GDM1 (cell line): ENCODE results near the gene PKDREJ.
"Not testable (repeated sequence)": the region's sequence is repeated elsewhere in the genome, so short reads cannot be mapped to it uniquely, and the experiment has no call there.

Experiments
- DNase-seq: peaks from one replicate; lab custom pipeline; 2025; lab: John Stamatoyannopoulos, UW

The PKDREJ gene

DNA sequence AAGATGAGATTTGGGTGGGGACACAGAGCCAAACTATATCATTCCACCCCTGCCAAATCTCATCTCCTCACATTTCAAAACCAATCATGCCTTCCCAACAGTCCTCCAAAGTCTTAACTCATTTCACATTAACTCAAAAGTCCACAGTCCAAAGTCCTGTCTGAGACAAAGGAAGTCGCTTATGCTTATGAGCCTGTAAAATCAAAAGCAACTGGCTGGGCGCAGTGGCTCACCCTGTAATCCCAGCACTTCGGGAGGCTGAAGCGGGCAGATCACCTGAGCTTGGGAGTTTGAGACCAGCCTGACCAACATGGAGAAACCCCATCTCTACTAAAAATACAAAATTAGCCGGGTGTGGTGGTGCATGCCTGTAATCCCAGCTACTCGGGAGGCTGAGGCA, 1.4 kb upstream of the PKDREJ start:
- DNase-seq, result not testable (repeated sequence)

DNA sequence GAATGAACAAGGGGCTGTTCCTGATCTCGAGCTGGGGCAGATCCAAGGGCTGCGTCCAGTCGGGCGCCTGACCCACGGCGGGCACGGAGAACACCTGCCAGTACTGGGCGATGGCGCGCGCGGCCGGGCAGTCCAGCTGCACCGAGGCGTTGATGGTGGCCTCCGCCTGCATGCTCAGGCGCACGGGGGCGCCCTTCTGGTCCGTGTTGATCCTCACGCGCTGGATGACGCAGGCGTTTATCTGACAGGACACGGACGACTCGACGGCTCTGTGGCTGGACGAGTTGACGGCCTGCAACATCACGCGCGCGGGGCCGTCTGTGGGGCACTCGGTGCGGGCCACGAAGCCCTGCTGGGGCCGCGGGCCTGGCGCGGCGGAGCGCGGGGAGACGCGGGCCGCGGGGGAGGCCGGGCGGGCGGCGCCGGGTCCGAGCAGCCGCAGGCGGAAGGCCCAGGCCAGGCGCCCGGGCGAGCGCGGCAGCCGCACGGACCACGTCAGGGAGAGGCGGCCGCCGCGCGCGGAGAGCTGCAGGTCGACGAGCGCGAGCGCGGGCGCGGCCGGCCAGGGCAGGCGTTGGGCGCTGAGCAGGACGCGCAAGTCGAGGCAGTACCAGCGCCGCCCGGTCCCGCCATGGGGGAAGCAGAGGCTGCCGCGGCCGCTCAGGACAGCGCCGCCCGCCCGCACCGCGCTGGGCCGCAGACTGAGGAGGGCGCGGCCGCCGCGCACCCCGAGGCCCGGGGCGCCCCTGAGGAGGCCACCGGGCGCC, 511 bp downstream of the PKDREJ start:
- no peak for DNase-seq

DNA sequence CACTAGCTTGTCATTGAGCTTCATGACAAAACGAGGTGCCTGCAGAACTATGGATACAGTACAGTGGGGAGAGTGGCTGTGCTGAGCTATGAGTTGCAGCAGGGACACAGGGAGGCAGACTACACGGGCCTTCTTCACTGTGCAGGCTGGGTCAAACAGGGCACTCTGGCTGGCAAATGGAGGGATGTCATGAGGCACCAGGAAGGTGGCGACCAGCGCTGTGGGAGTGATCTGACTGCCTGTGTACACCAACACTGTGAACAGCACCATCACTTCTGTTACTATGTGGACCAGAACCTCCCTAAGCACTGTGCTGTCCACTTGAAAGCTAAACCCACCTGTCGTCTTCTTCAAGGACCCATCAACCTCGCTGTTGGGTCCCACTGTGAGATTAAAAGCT, 3.1 kb downstream of the PKDREJ start:
- no peak for DNase-seq

DNA sequence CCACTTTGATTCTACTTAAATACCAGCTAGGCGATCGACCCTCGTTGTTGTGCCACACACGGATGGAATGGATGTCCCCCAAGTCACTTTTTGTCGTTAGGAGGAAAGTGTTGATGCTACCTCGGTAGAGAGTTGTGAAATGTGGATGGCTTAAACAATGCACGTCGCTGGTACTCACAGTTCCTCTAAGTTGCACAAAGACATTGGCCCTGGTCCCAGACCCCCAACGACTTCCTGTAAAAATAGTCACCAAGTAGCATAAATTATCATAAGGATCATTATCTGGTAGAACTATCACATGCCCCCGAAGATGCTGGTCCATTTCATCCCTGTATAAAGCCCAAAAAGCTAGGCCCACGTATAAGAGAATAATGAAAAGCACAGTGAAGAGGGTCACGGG, 3.8 kb downstream of the PKDREJ start:
- DNase-seq, result no peak

DNA sequence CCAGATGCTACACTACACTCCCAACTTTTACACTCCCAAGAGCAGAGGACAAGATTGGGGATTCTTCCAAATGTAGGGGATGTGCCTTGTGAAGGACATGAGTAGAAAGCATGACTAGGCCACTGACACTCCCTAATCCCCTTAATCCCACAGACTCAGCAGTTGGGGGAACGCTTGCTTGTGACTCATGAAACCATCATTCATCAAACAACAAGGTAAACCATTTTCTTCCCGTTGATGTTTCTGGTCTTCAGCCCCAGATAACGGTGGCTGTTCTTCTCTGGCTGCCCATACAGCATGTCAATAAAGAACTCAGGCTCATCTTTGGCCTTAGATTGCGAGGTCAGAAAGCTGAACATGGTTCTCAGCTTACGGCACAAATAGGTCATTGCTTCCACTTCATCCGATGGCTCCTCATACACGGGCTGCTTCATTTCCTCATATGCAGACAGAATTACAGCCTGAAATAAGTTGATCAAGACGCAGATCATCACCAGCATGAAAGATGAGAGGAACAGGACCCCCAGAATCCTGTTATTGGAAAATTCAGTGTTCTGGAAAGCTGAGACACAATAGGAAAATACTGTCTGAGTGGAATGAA, 6.7 kb downstream of the PKDREJ start:
- DNase-seq, result no peak

DNA sequence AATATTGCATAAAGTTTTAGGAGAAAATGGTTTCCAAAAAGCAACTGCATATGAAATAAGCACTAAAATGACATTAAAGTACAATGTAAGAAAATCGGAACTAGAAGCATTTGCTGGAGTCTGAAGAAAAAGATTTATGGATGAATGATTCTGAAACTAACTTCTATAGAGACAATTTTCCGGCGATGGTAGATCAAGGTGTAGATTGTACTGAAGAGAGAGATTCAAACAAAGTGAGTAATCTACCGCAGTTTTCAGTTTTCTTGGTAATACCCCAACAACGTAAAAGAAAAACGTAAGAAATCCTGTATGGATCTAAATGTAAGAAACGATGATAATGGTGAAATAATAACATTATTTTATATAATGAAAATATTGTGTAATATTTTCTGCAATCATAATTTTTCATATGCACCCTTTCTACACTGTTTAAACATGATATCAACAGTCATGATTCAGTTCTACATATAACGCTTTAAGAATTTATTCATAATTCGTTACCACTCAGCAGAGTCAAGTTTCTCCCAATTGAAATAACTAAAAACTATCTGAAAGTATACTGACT, 11.2 kb downstream of the PKDREJ start:
- no peak for DNase-seq

DNA sequence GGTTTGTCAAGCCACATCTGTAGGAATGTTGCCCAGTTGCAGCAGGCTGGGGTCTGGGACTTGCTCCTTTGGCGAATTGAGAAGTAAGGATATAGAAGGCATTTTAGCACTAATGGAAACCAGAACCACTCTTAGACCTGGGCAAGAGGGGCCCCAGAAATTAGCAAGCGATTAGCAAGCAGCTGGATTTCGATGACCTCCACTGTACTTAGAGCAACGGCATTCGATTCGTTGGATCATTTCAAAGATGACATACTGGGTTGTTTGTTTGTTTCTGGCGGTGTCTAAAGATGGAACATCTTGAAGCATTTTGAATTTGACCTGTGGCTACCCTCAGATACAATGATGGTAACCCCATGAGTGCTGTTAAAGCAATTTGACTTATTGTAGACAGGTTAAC, 11.9 kb downstream of the PKDREJ start:
- DNase-seq, result no peak

DNA sequence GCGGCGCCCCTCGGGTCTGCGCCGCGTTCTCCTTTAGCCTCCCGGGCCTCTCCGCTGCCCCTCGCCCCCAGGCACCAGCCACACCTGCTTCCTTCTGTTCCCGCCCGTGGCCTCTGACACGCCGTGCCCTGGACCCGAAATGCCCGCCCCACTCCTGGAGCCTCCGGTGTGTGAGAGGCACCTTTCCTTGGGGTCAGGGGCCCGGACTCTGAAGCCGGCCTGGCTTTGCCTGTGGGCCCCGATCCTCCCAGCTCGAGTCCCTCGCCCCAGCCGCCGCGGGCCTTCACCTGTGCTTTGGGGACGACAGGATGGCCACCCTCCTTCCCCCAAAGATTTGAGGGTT, 12.4 kb downstream of the PKDREJ start:
- DNase-seq, result no peak

DNA sequence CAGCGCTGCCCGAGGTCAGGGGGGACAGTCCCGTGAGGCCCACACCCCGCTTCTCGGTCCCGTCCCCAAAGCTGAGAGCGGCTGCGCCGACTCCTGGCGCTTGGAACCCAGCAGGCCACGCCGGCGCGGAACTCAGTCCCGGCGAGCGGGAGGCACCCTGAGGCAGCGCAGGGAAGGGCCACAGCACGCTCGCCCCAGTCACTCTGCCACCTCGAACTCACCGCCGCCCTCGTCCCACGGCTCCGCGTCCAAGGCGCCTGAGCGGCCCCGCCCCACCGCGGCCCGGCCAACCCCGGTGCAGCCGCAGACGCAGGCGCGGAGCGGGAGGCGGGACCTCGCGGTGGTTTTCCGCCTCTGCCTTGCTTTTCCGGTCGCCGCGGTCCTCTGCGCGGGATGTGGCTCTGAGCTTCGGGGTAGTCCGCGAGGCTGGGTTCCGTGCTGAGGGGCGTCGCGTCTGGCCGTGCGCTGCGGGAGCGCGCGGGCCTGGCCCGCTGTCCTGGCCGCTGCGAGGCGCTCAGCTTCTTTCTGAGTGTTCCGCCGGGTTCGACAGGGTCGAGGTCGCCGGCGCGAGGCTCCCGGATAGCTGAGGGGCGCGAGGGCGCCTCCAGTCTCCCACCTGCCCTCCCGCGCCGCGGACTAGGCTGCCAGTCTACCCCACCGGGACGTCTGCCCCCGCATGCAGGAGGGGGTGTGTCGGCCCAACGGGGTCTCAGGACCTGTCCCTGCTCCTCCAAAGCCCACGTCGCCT, 12.9 kb downstream of the PKDREJ start, which contains the start of gene CDPF1:
Gene CDPF1 (minus strand): TSS at position 259 of the 748 bp plus-strand sequence. CDS start 2,009 bp downstream, outside the sequence.
- peak; percentile 92 for DNase-seq

DNA sequence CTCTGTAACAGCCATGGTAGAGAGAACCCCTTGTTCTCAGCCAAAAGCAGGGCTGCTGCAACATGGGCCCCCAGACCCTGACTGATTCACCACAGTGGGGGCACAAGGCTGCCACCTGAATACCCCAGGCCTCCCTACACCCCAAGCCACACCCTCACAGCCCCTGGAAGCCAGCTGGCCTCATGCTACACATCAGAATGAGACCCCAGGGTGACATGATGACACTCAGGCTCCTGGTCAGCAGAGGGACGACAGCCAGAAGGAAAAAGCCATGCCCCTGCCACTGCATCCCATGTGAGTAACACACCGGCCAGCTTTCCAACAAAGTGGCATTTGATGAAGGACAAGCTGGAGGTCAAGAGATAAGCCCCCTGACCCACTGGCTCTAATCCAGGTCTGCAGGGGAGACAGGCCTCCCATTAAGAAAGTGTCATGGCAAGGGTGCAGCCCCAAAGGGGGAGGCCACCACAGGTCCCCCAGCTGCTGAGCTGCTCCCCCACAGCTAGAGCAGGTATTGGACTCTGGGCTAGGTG, 15.6 kb downstream of the PKDREJ start:
- no peak for DNase-seq

DNA sequence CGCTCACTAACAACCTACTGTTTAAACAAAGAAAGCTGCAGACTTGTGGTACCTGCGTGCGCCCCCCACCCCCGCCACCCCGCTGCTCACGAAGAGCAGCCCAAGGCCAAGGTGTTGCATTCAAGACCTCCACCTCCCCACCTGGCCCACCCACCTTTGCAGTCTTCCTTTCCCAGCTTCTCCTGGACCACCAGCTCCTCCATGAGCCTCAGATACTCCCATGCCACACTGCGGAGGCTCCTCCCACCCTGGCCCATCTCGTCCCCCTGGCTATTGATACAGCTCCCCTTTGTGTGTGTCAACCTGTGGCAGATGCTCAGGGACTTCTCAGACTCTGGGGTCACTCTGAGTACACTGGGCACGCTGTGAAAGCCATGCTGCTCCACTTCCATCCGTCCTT, 17.0 kb downstream of the PKDREJ start:
- DNase-seq, result no peak

DNA sequence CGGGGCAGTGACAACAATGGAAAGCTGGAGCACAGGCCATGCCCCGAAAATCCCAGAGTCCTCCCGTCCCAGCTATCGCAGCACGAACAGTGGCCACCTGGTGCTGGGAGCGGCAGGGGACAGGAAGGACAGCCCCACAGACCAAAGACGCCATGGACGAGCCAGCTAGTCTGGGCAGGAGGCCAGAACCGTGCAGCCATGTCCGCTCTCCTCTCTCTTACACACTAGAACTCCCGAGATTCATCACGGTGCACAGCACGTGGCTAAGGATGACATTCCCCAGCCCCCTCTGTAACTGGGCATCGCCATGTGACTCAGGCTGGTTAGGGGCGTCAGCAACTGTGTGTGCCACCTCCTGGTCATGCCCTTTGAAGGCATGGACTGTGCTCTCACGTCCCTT, 17.6 kb downstream of the PKDREJ start:
- DNase-seq, result no peak

DNA sequence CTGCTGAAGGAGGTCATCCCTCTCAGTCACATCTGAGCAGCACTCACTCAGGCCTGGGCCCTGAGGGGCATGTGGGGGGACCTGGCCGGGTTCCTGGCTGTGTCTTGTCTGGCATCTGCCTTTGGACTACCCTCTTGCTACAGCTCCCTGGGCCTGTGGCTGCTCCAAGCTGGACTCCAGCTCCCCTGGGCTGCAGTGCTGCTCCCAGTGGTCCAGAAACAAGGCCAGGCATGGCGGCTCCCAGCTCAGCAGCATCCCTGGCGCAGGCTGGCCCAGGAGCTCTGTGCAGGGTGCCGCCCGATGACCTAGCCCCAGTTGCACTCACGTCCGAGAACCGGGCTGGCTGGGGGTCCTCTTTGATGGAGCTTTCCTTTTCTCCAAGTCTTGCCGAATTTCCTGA, 18.4 kb downstream of the PKDREJ start:
- DNase-seq, result no peak

DNA sequence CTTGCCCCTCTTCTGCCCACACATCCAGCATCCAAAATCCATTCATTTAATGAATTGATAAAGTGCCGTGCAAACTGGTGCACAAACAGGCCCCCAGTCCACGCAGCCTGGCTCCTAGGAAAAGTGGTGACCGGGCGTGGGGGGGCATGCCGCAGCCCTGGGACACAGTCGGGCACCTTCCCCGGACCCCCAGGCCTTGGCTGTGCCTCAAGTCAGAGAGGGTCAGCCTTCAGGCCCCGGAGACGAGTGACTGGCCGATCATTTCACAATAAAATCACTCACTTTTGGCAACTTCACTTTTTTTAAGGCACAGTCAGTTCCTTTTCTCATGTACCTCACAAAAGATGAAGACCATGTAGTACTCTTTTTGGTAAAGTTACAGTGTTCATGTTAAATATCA, 21.1 kb downstream of the PKDREJ start:
- no peak for DNase-seq

DNA sequence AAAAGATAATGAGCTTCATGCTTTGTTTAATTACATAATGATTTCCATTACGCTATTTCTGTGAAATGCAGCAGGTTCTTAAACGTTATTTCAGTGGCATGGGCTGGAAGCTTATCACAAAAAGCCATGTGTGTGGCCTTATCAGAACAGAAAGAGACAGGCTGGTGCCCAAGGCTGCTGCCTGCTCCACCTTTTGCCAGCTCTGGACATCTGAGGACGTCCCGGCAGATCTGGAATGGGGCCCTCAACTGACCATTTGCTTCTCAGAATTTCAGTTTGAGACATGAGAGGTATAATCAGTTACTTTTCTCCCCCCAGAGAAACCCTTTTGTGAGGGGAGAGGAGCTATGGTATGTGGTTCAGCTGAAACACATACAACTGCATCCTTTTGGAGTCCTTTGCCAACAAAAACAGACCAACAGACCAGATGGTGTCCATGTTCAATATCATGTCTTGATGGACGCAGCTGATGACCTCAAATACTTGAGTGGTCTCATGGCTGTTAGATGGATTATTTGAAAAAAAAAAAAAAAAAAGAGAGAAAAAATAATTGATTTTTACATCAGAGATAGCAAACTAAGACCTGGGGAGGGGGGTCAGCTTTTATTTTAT, 21.6 kb downstream of the PKDREJ start:
- DNase-seq, result no peak

DNA sequence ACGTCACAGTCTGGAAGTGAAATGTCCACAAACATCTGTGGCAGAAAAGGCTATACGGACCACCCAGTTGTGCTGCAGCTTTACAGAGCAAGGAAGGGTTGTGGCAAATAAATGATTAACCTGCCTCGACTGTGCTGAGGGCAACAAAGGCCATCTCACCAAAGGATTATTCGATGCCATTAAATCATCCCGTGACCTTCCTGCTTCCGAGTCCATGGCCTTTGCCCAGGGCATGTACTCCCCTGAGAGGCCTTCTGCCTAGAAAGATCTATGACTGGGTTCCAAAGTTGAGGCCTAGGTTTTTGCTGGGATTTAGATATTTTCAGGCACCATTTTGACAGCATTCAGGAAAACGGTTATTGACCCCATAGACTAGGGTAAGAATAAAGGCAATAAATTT, 22.2 kb downstream of the PKDREJ start:
- no peak for DNase-seq

DNA sequence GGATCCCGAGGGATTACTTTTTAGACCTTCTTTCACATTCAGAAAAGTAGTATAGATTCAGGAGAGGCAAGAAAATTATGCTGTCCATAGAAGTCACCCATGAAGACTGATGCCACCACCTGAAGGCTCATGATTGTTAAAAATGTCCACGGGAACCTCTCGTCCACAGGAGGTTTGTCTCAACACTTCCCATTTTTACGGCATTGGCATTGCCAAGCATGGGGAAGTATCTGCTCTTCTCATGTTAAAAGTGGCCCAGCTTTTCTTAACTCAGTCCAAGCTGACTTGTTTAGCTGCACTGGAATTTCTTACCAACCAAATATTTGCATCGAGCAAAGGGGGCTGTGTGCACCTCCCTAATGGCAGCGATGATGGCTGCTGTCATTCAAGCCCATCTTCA, 22.6 kb downstream of the PKDREJ start:
- no peak for DNase-seq

DNA sequence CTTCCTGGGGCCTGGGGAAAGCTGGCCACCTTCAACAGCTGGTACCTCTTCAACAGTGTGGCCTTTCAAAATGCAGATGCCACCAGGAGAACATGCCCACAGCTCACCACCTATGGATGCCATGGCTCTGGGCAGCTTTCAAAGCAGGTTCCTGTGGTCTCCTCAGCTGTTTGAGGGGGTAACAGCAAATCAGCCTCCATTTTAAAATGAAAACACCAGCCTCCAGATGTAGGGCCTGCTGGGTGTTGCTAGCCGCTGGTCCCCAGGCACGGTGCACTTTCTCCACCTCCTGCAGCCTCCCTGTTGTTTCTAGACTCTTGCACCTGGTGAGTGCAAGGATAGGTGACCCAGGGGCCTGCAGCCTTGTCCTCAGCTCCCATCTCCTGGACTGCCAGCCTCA, 23.1 kb downstream of the PKDREJ start:
- DNase-seq, result no peak

DNA sequence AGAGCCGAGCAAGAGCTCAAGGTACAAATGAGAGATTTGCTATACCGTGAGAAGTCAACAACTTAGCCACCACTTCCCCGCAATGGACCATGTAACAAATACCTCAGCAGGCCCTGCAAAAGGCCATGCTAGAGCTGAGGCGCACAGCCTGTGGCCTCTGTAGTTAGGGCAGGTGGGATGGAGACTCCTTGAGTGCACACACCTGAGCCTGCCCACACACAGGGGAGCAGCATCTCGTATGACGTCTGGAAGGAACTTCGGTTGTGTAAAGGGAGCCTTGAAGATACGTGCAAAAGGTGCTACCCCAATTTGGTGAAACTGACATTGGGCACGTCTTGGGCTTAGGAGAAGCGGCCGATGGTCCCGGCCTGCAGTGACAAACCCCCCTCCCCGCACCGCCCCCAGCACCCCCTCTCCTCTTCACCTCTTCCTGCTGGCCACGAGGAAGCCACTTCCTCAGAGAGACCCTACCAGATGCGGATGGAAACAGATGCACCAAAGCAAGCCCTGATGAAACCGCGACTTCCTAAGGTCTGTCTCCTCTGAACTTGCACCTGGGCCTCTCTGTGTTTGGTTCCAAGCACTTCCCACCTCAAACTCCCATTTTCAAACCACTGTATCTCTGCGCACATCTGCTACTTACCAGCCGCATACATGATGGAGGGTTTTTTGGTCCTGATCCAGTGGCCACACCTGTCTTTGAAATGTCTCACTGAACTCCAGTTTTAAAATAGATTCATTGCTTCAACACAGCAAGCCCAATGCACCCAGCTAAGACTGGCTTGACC, 23.7 kb downstream of the PKDREJ start:
- DNase-seq, result peak; percentile 51

DNA sequence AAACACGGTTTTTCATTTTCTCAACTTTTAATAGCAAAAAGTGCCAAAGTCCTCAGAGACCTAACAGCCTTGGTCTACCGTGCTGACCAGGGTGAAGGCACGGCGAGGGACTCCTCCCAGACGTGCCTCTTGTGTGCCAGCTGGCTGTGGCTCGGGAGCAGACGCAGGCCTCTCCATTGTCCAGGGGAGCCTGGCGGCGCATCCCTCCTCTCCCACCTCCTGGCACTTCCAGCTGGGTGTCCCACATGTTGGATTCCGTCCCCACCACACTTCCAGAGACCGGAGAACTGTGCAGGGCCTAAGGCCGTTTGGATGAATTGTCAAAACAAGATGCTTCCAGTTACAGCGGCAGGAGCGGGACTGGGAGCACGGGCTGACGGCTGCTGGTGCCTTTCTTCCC, 24.6 kb downstream of the PKDREJ start:
- no peak for DNase-seq

DNA sequence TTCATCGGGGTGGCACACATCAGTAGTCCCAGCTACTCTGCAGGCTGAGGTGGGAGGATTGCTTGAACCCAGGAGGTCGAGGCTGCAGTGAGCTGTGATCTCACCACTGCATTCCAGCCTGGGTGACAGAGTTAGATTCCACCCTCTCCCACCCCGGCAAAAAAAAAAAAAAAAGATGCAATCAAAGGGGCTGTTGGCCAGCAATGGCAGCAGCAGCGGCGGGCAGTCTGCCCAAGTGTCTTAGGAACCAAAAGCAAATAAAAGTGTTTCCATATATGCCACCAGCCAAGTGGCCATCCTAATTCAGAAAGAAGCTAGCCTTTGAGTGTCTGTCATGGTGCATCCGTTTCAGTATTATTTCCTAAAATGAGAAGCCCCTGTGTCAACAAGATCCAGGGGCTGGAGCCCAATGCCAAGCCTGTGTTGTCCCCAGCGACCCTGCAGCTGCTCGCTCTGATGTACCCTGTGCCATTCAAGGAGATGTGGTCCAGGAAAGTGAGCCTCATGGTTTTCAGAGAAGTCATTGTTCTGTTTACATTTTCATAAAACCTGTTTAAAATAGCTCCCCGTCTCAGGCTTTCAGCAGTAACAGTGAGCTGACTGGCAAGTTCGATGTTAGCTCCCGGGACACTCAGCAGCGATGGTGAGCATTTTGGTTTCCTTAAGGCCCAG, 25.6 kb downstream of the PKDREJ start:
- no peak for DNase-seq
